T follicular helper cell (primary cell): ENCODE data around the gene HIKESHI.
"Not testable (repeated sequence)": the region's sequence is repeated elsewhere in the genome, so short reads cannot be mapped to it uniquely, and the experiment has no call there.

Source experiments
- DNase-seq: peaks from one replicate; pipeline ENCODE4 v3.0.0-alpha.2; 2020; ENCODE audit warnings: low read depth

The HIKESHI gene

GRCh38 chr11:86292912-86293616 lies 9.0 kb upstream of the HIKESHI start:
- DNase-seq, result no peak

GRCh38 chr11:86294026-86294425 lies 8.0 kb upstream of the HIKESHI start:
- DNase-seq, result no peak

DNA sequence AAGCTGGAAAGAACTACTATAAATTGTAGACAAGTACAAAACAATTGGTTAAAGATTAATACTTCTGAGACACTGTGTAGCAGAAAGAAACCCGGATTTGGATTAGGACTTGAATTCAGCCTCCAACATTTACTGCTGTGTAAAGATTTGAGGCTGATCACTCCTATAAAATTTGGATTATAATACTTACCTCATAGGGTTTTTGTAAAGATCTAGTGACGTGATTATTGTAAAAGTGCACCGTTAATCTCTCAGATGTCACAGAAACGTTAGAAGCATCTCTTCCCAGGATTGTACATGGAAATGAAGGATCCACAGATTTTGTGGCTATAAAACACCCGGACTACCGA lies 323 bp upstream of the HIKESHI start:
- no peak for DNase-seq

DNA sequence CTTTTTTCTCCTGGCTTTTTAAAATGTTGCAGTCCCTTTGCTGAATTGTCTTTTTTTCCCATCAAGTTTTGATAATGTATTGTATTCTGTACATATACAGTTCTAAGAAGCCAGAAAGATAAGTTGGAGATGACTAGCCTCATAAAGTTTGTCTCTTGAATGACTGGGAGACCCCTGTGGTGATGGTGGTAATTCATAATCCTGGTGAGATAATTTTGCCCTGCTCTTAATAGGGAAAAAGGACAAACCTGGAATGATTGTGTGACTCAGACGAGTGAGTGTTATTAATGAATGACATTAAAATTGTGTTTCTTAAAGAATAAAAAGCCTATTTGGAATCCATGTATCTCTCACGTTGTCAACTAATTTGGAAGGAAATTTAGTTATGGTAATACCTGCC lies 1.2 kb downstream of the HIKESHI start:
- no peak for DNase-seq

- DNase-seq, result not testable (repeated sequence)
These were observed 6.7 kb downstream of the HIKESHI start for GRCh38 chr11:86308710-86309109.

DNA sequence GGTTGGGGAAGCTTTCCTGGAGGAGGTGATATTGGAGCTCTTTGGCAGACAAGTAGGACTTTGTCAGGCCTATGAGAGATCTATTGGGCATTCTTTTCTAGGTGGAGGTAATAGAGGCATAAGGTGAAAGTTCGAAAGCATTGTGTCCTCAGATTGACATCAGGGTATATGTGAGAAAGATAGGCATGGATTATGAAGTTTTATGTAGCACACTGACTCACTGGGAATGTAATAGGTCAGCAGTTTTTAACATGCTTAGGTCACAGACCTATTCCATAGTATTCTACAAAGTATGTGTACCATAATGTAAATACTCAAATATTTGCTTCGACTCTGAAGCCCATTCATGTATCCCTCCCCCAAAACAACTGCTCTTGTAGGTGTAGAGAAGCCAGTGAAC lies 11.8 kb downstream of the HIKESHI start:
- no peak for DNase-seq

DNA sequence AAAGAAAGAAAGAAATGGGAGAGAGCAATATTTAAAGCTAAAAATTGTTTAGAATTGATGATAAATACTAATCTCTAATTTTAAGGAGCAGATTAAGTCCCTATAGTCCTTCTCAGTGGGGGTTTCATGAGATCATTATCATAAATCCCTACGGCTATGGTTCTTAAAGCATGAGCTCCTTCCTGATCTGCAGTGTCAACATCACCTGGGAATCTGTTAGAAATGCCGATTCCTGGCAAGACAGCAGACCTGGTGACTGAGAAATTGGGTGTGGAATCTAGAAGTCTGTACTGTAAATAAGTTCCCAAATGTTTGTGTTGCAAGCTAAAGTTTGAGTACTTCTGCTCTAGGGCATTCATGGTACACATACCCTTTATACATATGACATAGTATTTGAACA lies 12.6 kb downstream of the HIKESHI start:
- no peak for DNase-seq

DNA sequence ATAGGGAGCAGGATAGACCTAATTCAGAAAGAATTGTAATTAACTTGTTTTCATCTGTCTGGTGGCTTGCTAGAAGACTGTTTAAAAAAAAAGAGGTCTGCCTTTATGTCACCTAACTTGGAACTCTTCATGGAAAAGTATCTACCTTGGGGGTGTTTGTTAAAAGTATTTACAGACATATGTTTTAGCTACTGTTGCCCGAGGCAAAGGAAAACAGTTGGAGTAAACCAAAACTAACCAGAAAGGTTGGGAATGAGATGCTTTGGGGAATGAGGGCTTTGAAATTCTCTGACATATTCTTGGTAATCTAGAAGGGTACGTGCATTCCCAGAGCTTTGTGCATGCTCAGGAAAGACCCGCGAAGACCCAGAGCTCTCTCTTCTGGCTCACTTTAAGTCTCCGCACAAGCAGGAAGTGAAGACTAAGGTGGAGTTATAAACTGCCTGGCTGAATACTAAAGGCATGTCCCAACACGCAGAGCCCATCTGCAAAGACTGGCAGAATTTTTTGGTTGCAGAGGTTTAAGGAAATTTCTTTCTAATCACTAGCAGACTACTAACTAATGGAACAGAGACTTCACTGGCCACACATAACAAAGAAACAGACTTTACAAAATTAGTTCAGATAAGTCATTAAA lies 33.2 kb downstream of the HIKESHI start:
- no peak for DNase-seq

- no peak for DNase-seq
These were observed 35.2 kb downstream of the HIKESHI start for GRCh38 chr11:86337227-86337626.

DNA sequence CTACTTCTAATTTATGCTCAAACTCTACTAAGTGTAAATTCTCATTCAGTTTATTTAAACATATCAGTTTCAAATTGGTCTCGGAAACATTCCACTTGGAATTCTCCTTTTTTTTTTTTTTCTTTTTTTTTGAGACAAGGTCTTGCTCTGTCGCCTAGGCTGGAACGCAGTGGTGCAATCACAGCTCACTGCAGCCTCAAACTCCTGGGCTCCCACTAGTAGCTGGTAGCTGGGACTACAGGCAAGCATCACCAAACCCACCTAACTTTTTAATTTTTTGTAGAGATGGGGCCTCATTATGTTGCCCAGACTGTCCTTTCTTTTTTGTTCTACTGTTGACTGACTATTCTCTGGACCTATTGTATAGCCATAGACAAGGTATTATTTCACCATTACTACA lies 39.3 kb downstream of the HIKESHI start:
- no peak for DNase-seq

DNA sequence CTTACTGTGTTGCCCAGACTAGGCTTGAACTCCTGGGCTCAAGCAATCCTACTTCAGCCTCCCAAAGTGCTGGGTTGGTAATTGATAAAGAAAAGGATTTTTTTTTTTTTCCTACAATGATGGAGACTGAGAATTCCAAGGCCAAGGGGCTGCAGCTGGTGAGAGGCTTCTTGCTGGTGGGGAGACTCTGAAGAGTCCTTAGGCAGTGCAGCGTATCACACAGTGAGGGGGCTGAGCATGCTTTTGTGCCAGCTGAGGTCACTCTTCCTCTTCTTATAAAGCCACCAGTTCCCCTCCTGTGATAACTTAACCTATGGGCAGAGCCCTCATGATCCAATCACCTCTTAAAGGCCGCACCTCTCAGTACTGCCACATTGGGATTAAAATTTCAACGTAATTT lies 44.5 kb downstream of the HIKESHI start:
- no peak for DNase-seq

DNA sequence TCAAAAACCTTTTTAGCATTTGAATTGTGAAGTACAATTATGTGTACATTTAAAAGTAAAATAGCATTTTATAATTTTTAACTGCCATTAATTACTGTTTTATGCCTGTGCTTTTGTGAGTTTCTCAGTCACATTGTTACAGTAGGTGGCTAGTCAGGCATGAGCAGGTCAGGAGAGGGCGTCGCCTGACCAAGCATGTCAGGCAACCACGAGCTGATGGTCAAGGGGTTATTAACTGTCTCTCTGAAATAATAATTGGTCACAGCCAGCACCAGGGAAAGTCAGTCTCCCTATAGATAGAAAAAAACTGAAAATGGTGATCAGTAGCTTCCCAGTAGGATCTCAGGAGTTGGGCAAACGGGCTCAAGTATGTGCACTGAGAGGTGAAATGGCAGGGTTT lies 53.2 kb downstream of the HIKESHI start:
- no peak for DNase-seq

- not testable (repeated sequence) for DNase-seq
These were observed 55.4 kb downstream of the HIKESHI start for GRCh38 chr11:86357412-86357811.

DNA sequence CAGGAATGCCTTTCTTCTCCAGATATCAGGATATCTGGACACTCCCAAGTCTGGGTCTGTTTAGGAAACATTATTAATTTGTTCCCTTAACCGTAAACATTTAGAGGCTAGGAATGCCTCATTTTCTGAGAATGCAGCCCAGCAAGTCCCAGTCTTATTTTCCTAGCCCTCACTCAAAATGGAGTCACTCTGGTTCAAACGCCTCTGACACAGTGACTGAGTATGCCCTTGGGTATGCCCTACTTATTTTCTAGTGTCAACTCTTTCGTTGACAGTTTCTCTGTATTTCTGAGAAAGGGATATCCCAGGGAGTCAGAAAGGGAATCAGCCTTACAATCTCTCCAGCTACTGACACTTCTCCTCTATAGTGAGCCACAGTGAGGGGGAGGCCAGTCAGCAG lies 56.7 kb downstream of the HIKESHI start:
- no peak for DNase-seq

- no peak for DNase-seq
These were observed 58.8 kb downstream of the HIKESHI start for GRCh38 chr11:86360775-86361395.

GRCh38 chr11:86363424-86363823 lies 61.4 kb downstream of the HIKESHI start:
- DNase-seq, result no peak

DNA sequence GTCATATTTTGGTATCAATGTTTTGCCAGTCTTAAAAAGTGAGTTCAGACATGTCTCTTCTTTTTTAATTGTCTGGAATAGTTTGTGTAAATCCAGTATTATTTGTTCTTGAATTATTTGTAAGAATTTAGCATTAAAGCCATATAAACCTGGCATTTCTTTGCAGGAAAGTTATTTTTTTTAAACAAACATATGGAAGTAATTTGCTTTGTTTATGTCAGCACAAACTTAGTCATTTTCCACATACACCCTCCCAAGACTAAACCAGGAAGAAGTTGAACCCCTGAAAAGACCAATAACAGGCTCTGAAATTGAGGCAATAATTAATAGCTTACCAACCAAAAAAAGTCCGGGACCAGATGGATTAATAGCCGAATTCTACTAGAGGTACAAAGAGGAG lies 63.5 kb downstream of the HIKESHI start:
- no peak for DNase-seq

GRCh38 chr11:86369668-86370067 lies 67.6 kb downstream of the HIKESHI start:
- no peak for DNase-seq

DNA sequence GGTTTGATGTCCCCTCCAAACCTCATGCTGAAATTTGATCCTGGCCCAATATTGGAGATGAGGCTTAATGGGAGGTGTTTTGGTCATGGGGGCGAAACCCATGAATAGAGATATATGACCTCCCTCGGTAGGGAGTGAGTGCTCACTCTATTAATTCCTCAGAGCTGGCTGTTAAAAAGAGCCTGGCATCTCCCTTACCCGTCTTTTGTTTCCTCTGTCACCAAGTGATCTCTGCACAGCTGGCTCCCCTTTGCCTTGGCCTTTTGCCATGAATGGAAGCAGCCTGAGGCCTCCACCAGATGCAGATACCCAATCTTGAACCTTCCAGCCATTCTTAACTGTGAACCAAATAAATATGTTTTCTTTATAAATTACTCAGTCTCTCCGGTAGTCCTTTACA lies 68.1 kb downstream of the HIKESHI start:
- DNase-seq, result no peak

DNA sequence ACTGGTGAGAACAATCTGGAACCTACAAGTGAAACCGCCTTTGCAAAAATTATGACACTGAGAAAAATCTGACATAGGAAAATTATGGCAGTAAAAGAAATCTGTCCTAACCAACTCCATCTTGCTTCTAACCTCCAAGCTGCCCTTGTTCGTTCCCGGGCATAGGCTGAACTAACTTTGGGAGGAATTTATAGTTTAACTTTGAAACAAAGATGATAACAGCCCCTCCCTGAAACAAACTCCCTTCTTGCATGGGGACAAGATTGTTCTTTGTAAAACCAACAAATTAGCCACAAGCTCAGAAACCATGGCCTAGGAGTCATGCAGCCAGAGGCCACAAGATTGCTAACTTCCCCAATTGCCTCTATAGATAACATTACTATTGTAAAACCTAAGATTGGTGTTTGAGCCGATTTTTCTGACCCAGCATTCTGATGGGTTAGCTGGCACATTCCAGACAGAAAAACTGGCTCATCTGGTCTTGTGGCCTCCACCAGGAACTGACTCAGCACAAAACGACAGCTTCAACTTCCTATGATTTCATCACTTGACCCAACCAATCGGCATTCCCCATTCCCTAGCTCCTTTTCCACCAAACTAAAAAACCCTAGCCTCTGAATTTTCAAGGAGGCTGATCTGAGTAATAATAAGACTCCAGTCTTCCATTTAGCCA lies 69.0 kb downstream of the HIKESHI start:
- no peak for DNase-seq

GRCh38 chr11:86372041-86372440 lies 70.0 kb downstream of the HIKESHI start:
- DNase-seq, result no peak

DNA sequence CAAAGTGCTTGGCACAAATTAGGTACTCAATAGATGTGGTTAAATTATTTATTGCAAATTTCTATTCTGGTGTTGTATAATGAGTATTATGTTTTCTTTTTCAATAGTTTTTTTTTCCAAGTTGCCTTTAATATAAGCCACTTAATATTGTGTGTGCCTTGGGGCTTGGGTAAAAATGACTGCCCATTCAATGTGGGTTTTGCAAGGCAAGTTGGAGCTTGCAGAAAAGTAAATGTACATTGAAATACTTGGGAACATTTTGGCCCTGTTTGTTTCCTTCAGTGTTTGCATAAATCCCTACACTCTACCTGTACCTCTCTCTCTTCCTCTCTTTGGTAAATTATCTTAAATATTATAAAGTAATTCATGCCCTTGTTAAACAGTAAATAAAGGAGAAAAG lies 70.5 kb downstream of the HIKESHI start:
- no peak for DNase-seq

- no peak for DNase-seq
These were observed 72.0 kb downstream of the HIKESHI start for GRCh38 chr11:86374069-86374468.
